ENCODE measurements around the gene SLC5A2.
"Not testable (repeated sequence)": the region's sequence is repeated elsewhere in the genome, so short reads cannot be mapped to it uniquely, and the experiment has no call there.

Gene SLC5A2

DNA sequence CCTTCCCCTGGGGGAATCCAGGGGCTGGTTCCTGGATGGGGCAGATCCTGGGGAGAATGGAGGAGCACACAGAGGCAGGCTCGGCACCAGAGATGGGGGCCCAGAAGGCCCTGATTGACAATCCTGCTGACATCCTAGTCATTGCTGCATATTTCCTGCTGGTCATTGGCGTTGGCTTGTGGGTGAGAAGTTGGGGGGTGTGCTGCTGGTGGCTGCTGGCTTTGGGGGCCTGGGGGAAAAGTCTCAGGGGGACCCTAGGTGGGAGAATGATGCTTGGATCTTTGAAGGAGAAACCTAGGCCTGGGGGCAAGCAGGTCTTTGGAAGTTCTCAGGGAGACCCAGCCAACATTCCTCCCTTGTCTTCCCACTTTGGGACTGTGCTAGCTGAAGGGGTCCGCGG is at the start of gene SLC5A2:
SLC5A2 (plus strand) TSS at position 43 of the 400 bp plus-strand sequence; CDS start at position 57, 14 bp downstream.
- no peak for DNase-seq (ENCODE audit: low read depth)

DNA sequence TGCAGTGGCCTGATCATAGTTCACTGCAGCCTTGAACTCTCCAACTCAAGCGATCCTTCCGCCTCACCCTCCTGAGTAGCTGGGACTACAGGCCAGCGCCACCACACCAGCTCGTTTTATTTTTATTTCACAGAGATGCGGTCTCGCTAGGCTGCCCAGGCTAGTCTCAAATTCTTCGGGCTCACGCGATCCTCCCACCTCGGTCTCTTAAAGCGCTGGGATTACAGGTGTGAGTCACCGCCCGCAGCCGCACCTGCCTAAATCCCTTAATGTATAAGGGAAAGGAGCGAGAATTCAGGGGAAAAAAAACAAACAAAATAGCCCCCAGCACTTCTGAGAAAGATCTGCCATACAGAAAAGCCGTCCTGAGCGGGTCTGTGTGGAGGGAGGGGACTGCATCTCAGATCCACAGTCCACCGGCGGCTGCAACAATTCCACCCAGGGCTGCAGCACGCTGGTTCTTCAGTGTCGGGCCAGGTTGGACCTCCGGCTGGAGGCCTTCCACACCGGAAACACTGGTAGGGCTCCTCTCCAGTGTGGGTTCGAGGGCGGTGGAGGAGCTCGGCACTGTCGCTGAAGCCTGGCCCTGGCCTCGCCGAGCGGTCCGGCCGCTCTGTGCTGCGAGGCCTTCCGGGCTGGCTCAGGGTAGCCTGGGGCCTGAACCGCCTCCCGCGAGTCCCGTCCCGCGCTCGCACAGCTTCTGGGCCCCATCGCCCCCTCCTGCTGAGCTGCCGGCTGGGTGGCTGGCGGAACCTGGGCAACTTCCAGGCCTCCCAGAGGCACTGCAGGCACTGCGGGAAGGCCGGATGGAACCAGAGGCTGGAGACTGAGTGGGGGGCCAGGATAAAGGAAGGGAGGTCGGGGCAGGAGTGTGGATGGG is 47.3 kb upstream of the SLC5A2 start:
- DNase-seq (ENCODE audit: low read depth), result no peak

DNA sequence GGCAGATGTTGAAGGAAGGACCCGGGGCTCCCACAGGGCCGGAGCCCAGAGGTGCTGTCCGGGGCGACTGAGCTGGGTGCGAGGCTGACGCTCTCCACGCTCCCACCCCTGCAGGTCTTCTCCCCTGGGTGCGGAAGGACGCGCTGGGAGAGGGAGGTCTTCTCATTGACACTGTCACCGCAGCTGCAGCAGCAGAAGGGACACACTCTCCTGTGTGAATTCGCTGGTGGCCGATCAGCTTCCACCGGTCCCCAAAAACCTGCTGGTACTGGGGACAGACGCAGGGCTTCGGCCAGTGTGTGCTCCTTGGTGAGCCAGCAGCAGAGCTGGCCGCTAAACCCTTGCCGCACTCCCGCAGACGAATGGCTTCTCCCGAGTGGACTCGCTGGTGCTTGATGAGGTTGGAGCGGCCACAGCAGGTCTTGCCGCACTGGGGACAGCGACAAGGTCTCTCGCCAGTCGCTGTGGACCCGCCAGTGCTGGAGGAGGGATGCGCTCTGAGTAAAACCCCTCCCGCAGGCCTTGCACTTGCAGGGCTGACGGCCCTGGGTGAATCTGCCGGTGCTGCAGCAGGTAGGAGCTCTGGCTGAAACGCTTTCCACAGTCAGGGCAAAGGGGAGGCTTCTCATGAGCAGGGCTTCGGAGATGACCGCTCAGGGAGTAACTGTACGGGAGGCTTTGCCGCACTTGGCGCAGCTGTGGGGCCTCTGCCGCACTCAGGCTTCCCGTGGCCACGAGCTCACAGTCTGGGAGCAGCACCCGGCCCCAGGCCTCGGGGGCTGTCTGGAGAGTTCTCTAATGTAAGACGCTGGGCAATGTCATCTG is 46.5 kb upstream of the SLC5A2 start:
- DNase-seq (ENCODE audit: low read depth), result no peak

DNA sequence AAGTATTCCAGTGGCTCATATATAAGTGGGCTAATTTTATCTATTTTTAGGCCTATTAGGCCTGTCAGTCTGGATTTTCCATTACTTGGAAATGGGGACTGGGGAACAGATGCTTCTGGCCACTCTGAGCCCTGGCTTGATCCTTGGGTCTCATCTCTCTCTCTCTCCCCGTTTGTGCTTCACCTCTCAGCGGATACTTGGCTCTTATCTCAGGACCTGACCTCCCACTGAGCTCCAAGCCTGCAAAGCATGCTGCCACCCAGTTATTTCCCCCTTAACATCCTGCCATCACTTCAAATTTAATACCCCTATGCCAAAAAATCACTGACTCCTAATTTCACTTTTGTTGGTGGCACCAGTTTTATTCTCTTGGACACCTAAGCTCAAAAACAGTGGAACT is 44.5 kb upstream of the SLC5A2 start:
- no peak for DNase-seq (ENCODE audit: low read depth)

DNA sequence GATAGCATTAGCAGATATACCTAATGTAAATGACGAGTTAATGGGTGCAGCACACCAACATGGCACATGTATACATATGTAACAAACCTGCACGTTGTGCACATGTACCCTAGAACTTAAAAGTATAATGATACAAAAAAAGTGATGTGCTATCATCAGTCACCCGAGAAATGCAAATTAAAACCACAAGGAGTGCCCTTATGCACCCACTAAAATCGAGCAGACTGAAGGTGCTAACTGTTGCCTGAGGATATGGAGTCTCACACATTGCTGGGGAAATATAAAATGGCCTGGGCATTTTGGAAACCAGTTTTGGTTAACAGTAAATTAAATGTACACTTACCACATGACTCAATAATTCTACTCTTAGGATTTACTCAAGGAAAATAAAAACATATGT is 43.9 kb upstream of the SLC5A2 start:
- DNase-seq (ENCODE audit: low read depth), result not testable (repeated sequence)

DNA sequence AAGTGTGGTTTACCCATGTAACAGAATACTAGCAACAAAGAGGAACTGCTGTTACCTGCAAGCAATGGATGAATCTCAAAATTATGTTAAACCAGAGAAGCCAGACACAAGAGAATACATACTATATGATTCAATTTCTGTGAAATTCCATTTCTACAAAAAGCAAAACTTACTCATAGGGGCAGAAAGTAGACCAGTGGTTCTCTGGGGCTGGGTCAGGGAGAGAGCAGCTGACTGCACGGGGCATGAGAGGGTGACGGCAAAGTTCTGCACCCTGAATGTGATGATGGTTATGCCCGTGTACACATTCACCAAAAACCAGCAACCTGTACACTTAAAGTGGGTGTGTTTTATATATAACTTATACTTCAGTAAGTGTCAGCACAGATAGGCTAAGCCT is 43.4 kb upstream of the SLC5A2 start:
- DNase-seq (ENCODE audit: low read depth), result no peak

DNA sequence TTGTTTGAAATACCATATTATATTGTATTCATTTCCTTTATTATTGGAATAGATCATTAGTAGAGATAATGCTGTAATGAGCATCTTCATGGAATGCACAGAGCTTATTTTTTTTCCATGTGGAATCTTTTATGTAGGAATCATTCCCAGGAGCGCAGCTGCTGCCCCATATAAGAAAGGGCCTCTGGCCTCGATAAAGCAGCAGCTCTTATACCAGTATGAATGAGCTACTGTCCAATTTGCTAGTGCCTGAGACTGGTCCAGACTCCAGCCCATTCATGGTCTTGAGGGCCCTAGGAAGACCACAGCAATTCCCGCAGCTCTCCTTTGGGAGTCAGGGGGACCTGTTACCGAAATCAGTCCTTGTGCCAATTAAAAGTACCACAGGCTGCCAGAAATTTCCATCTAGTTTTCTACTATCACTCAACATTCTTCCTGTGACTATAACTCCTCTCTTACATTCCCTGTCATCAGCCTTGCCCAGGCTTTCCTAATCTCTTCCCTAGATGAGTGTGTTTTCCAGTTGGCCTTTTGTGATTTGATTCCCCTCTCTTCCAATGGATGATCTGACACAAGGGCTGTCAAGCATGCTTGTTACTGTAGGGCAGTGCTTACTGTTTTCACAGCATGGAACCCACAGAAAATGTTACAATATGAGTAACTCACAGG is 42.3 kb upstream of the SLC5A2 start:
- no peak for DNase-seq (ENCODE audit: low read depth)

DNA sequence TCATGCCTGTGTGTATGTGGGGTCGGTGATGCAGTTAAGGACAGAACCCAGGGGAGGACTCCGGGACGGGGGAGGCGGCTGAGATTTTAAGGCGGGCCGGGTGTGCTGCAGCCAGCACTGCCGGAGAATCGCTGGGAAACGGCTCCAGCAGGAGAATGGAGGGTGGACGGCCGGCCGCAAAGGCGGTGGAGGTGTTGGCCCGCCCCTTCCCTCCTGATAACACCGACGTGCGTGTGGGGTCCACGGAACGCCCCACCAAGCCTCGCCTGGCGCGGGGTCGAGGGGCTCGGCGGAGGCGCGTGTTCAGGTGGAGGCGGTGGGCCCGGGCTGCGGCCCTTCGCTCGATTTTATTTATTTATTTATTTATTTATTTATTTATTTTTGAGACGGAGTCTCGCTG is 41.0 kb upstream of the SLC5A2 start:
- no peak for DNase-seq (ENCODE audit: low read depth)

DNA sequence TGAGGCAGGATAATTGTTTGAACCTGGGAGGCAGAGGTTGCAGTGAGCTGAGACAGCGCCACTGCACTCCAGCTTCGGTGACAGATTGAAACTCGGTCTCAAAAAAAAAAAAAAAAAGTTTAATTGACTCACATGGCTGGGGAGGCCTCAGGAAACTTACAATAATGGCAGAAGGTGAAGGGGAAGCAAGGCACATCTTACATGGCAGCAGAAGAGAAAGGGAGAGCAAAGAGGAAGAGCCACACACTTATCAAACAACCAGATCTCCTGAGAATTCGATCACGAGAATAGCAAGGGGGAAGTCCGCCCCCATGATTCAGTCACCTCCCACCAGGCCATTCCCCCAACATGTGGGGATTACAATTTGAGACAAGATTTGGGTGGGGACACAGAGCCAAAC is 37.0 kb upstream of the SLC5A2 start:
- not testable (repeated sequence) for DNase-seq (ENCODE audit: low read depth)

DNA sequence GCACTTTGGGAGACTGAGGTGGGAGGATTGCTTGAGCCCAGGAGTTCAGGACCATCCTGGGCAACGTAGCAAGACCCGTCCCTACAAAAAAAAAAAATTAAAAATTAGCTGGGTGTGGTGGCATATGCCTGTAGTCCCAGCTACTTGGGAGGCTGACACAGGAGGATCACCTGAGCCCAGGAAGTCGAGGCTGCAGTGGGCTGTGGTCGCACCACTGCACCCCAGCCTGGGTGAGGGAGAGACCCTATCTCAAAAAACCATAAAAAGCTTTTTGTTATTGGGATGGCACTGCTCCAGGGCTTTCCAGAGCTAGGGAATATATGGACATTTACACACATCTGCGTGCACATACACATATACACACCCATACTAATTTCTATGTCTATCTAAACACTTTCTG is 31.7 kb upstream of the SLC5A2 start:
- DNase-seq (ENCODE audit: low read depth), result no peak

DNA sequence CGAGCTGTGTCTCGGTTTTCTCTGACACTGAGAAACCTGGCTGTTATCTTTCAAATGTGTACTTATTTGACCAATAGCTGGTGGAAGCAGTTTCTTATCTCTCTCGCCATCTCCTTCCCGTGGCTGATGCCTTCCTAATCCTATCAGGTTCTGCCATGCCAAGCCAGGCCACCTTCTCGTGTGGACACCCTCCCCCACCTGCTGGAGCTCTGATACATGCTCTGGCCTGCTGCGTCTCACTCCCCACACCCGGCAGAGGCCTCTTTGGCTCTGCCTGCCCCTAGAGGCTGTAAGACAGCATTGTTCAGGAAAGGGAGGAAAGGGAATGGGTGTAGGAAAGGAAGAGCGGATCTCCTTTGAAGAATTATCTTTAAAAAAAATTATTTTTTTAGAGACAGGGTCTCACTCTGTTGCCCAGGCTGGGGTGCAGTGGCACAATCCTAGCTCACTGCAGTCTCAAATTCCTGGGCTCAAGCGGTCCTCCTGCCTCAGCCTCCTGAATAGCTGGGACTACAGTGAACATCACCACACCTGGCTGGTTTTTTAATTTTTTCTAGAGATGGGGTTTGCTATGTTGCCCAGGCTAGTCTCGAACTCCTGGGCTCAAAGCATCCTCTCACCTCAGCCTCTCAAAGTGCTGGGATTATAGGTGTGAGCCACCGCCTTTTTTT is 31.1 kb upstream of the SLC5A2 start:
- no peak for DNase-seq (ENCODE audit: low read depth)

DNA sequence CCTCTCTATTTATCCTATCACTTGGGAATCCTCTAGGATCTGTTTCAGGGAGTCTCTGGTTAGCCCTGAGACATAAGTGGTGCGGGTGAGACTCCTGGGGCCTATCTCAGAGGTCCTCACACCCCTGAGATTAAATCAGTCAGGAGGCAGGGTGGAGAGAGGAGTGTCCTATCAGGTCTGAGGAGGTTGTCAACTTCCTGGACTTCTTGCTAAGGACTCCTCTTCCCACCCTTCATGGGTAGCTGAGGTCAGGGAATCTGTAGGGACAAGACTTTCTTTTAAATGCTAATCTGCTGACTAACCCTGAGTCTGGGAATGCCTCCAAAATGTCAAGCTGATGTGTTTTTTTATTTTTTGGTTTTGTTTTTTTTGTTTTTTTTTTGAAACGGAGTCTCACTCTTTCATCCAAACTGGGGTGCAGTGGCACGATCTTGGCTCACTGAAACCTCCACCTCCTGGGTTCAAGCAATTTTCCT is 30.3 kb upstream of the SLC5A2 start:
- DNase-seq (ENCODE audit: low read depth), result no peak

DNA sequence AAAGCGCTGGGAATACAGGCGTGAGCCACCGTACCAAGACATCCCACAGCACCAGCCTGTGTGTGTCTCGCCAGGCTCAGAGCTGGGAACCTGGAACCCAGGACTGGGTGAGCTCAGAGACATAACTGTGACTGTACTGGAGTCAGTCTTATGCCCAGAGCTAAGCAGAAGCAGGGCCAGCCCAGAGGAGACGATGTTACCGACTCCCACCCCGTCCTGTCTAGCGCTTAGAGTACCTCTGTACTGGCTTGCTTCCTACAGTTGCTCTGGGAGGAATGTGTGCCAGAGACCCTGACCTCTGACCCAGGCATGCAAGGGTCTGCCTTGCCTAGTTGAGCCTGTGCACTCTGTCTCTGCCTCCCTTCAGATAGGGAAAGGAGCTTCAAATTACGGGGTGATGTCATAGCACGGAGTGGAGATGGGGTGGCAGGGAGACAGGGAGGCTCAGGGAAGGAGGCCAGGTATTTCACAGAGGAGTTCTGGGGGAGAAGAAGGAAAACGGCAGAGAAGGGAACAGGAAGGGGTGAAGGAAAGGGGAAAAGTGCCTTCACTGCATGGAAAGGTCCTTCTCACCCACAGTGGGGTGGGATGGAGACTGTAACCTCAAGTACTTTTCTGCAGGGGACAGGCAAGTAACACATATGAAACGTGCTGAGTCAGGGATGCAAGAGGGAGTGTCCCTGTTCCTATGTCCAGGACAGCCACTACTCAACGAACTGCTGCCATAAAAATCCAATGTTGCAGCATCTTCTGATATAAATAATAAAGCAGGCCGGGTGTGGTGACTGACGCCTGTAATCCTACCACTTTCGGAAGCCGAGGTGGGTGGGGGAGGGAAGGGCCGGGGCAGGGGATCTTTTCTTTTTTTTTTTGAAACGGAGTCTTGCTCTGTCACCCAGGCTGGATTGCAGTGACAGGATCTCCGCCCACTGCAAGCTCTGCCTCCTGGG is 29.4 kb upstream of the SLC5A2 start:
- DNase-seq (ENCODE audit: low read depth), result no peak

DNA sequence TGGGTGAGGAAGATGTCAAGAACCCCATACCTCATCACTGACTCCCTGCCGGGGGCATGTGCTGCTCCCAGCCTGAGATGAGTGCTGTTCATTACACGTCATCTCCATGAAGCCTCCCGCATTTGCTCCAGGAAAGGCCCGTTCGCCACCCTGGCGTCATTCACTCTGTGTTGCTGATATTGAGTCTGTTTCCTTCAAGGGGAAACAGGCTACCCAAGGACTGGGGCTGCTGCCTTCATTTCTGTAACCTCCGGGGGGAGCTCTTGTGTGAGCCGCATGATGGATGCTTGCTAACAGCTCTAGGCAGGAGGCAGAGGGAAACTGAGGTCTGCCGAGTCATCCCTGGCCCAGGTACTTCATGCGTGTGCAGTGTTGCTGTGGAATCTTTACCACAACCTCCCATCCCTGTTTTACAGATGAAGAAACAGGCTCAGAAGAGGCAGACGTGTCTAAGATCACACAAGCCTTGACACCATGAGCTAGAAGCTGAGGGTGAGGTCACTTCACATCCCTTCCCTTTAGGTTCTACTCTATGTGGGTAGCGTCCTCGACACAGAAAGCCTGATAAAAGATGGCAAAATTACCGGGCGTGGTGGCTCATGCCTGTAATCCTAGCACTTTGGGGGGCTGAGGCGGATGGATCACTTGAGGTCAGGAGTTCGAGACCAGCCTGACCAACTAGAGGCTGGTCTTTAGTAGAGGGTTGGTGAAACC is 27.2 kb upstream of the SLC5A2 start:
- DNase-seq (ENCODE audit: low read depth), result no peak

DNA sequence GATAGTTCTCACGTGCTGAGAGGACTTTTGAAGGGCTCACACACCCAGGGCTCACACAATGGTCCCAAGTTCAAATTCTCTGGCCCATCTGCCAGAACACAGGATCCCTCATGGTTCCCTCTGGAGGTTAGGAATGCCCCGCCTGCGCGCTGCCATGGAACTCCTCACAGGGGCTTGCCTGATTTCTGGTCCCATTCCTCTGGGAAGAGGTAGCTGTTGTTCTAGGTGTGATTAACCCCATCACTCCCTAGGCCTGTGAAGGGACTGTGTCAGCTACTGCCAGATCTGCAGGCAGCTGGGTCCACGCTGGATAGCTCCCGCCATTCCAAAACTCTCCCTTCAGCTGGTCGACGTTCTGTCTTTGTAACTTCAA is 25.9 kb upstream of the SLC5A2 start:
- no peak for DNase-seq (ENCODE audit: low read depth)

DNA sequence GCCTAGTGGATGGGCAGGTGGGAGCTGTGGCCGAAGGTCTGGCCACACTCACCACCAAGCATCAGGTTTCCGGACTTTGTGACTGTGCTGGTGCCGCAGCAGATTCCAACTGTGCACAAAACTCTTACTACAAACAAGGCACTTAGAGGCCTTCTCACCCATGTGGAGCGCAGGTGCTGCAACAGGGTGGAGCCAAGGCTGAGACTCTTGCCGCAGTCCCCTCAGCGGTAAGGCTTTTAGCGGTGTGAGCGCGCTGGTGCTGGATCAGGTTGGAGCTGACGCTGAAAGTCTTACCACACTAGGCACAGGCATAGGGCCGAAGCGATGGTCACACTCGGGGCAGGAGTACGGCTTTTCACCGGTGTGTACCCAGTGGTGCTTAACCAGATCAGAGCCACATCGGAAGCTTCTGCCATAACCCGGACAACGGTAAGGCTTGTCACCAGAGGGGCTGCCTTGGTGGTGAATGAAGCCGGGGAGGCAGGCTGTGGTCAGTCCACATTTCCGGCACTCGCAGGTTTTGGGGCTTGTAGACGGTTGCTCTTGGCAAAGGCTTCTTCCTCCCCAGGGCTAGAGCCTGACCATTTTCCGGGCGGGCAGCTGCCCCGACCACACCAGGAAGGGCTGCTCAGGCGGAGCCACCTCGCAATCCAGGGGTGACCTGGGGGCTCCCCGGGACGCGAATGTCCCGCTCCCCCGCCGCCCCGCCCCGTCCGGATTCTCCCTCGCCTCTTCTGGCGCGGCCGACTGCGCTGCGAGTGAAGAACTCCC is 24.7 kb upstream of the SLC5A2 start:
- no peak for DNase-seq (ENCODE audit: low read depth)

DNA sequence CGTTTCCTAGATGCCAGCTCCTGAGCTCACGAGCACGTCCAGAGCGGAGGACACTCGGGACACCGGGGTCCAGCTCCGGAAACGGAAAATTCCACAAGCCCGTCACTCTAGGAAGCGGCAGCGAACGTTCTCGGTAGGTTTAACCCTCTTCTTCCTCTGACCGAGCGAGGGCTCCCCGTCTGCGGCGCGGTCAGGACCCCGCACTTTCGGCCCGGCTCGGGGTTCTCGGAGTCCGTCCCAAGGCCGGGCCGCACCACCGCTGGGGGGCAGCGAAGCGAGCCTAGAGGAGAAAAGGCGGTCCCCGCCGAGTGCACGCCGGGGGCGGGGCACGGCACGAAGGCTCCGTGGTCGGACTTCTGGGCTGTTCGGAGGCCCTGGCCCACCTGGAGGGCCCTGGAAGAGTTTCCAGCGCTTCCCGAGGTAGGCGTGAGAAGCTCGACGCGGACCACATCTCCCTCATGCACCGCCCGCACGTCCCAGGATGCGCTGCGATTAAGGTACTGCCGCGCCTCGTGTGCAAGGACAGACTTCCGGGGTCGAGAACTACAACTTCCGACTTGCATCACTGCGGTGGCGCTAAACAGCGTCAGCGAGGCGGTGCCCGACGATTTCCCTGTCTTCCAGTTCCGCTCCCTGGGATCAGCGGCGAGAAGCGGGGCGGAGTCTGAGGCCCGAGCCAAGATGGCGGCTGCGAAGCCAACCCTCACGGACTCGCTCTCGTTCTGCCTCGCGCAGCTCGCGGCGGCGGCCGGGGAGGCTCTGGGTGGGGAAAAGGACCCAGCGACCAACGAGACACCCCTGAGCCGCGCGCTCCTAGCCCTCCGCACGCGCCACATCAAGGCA is 23.9 kb upstream of the SLC5A2 start, which contains the start of gene ARMC5:
ARMC5 (plus strand) TSS at position 658 of the 843 bp plus-strand sequence; CDS start at position 682, 24 bp downstream.
- peak; percentile 91 for DNase-seq (ENCODE audit: low read depth)
